Activated effector memory CD4-positive, alpha-beta T cell treated with anti-CD3 and anti-CD28 coated beads, Interleukin-2, amount 50 U/mL, for 16 hours (primary cell): ENCODE data around the gene AMPH.
"Not testable (repeated sequence)": the region's sequence is repeated elsewhere in the genome, so short reads cannot be mapped to it uniquely, and the experiment has no call there.

ENCODE experiments used
- DNase-seq: peaks from one replicate; pipeline ENCODE4 v3.0.0-alpha.2; 2020

Gene AMPH

DNA sequence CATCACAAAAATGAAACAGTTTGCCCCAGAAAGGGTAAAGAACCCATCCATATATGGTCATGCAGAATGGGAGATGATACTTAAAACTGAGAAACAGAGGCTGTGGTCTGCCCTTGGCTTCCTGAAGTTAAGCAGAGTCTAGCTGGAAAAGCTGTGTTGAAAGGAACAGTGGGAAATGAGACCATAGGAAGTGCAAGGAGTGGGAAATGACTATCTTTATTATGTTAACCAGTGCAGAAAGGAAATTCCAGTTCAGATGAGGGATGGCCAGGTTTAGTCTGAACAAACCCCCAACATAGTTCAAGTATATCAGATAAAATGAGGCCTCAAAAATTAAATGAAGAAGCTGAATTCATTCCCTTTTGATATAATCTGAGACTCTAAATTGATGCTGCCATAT, 245.5 kb downstream of the AMPH start:
- no peak for DNase-seq

DNA sequence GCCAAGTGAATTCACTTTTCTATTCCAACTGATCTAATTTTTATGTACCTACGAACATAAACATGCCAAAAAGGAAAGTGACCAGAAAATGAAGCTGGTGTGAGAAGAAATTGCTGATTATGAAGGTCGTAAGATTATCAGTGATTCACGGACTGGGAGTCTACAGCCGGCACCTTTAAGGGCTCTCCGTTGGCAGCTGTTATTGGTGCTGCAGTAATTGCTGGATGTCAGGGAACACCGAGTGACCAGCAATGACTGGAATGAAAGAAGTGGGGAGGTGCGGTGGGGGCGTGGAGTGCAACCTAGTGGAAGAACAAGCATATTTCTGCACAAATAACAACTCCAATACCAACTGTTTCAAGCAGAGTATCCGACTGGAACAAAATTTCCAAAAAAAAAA, 247.9 kb downstream of the AMPH start:
- no peak for DNase-seq

DNA sequence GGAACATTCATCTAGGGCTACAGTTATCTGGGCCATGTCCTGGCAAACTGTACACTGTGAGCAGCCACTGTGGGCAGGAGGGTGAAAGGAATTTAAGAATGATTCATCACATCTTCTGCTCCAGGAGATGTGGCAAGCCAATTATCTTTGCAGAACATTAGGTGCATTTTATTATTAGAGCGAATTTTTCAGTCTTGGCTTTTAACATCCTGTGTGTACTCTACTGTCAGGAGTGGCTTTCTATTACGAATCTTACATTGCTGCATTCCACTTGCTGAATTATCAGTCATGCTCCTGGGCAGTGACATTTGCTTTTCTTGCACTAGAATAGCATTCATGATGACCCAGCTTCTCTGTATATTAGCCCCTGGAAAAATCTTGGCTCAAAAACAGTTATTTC, 248.5 kb downstream of the AMPH start:
- no peak for DNase-seq

DNA sequence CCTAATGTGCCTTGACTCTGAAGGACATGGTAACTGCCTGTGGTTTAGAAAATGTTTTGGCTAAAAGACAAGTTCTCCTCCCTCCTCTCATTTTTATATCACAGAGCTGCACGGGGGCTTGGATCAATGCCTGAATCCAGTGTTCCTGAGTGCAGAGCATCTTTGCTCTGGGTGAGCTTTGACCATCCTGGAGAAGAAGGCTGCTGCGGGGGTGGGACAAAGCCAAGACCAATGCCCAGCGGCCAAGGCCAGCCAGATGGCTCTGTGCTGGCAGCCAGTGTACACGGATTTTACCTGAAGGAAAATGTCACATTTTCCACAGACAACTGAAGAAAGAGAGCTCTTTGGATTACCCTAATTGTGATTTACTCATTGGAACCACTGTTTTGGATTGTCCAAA, 255.7 kb downstream of the AMPH start:
- DNase-seq, result no peak

DNA sequence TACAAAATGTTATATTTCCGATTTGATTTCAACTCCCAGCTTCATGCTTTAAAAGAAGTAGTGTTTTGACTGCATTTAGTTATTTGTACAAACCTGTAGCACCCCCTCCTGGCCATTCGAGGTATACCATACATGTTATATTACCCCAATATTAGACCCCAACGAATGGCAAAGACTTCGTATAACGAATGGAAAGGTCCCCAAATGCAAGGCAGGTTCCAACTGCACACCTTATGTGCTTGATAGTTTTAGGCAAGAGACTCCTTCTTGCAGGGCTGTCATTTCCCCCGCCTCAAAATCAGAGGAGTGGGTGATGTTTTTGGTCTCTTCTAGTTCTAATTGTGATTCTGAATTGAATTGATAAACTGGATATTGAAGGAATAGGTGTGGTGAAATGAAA, 256.7 kb downstream of the AMPH start:
- DNase-seq, result peak; percentile 78

DNA sequence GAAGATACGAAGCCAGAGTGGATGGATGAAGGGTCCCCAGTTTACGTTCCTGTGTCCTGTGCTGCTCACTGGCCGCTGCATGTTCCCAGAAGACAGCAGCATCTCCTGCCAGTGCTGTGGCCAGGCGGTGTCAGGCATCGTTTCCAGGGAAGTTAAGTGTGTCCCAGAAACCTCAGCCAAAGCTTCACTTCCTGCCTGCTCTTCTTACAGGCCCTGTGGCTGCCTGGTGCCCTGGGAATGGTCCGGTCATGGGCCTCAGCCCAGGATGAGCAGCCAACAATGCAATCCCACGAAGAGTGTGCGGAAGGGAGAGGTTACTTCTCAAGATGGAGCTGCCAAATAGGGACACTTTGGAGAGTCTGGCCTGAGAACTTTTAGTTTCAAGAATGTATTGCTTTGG, 258.0 kb downstream of the AMPH start:
- no peak for DNase-seq

DNA sequence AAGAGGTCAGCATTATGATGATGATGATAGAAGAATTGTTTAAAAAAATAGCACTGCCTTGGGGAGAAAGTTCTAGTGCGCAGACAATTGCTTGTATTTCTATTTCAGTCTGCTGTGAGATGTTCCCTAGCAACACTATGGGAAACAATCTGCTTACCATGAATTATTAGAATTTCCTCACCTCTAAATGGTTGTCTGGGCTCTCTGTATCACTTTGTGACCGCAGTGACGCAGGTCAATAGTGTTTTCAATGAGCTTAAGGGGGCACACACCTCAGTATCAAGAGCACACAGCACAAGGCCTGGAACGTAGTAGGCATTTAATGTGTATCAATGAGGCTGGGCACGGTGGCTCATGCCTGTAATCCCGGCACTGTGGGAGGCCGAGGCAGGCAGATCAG, 258.9 kb downstream of the AMPH start:
- DNase-seq, result no peak

DNA sequence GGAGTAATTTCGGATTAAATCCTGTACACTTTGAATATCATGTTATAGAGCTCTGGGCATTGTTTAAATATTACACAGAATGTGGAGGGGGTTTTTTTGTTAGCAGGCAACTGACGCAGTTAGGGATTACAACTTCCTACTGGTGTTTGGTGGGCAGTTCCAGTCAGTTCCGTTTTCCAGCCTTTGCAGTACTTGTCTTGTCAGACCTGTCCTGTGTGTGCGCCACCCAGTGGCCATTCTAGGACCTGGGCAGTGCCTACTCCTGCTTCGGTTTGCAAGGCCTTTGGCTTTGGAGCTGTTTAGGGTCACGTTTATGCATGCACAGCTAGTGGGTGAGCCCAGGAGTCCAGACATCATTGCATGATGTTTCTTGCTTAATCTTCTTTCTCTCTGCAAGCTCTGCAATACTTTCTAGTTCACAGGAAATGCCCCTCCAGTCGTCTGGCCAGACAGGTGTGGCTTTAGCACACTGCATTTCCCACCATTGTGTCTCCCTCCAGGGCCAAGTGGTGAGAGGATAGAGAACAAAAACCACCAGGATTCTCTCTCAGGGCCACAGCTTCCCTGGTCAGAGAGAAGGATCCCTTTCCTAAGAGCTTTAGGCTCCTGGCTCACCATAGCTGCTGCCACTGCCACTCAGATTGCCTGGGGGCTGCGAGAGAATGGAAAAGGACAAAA, 261.2 kb downstream of the AMPH start:
- DNase-seq, result peak; percentile 93

DNA sequence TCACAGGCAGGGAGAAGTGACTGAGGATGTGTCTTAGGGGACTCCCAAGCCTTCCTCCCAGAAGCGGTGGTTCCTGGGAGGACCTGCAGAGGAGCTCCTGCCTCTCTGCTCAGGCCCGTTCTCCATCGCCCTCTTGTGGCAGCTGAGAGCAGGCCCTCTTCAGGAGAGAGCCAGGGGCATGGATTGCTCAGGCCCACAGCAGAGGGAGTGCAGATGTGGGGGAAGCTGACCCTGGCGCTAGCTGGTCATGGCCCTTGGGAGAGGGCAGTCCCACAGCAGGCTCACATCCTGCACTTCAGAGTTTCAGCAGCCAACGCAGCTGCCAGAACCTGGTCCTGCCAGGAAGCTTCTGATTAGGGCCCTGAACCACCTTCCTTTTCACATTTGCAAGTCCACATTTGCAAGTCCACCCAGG, 263.0 kb downstream of the AMPH start:
- DNase-seq, result peak; percentile 91

DNA sequence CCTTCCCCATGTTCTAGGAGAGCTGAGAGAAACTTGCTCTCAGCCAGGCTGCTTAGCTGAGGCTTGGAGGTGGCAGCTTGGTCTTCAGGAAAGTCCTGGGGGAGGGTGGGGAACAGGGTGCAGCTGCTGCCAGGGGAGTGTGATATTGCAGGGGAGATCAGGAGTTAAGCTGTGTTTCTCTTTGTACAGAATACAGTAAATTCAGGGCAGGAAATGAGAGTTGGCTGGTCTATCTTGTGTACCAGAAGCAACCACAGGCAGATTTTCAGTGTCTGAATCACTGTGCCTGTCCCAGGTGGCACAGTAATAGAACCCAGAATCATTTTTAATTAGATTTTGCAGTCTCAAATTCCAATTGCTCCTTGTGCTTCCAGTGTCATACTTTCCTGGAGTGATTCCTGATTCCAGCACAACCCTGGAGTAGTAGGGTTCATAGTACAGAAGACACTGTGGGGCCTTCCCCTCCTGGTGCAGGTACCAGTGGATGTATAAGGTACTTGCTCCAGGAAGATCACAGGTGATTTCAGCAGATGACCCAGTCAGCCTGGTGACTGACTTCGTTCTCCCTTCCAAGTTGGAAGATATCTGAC, 263.8 kb downstream of the AMPH start:
- DNase-seq, result no peak

DNA sequence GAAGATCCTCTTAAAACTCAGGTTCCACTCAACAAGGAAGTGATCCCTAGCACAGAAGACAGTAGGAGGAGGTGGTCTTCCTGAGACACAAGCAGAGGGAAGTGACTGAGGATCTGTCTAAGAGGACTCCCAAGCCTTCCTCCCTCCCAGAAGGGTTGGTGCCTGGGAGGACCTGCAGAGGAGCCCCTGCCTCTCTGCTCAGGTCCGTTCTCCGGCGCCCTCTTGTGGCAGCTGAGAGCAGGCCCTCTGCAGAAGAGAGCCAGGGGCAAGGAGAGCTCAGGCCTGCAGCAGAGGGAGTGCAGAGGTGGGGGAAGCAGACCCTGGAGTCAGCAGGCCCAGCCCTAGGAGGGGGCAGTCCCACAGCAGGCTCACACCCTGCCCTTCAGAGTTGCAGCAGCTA, 267.8 kb downstream of the AMPH start:
- peak; percentile 89 for DNase-seq

DNA sequence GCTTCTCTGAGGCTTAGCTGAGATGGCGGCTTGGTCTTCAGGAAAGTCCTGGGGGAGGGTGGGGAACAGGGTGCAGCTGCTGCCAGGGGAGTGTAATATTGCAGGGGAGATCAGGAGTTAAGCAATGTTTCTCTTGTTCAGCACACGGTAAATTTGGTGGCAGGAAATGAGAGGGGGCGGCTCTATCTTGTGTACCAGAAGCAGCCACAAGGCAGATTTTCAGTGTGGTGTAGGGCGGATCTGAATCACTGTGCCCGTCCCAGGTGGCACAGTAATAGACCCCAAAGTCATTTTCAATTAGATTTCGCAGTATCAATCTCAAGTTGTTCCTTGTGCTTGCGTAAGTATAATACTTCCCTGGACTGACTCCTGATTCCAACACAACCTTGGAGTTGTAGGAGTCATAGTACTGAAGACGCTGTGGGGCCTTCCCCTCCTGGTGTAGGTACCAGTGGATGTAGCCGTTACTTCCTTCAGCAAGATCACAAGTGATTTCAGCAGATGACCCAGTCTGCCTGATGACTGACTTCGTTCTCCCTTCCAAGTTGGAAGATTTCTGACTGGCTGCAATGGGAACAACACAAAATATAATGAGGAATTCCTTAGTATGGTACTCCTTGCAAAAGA, 268.4 kb downstream of the AMPH start:
- peak; percentile 81 for DNase-seq

DNA sequence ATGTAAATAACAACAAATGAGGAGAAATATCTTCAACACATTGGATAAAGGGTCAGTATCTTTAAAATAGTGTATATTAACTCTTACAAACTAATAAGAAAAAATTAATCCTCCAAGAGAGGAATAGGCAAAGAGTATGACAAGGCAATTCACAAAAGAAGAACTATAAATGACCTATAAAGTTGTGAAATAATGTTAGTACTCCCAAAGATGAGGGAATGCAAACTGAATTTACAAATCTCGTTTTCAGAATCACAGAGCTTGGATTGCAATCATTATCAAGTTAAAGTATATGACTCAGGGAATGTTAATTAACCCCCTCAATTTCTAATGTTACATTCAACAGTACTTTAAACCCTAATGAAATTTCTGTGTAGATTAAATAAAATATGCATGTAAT, 270.4 kb downstream of the AMPH start:
- no peak for DNase-seq

DNA sequence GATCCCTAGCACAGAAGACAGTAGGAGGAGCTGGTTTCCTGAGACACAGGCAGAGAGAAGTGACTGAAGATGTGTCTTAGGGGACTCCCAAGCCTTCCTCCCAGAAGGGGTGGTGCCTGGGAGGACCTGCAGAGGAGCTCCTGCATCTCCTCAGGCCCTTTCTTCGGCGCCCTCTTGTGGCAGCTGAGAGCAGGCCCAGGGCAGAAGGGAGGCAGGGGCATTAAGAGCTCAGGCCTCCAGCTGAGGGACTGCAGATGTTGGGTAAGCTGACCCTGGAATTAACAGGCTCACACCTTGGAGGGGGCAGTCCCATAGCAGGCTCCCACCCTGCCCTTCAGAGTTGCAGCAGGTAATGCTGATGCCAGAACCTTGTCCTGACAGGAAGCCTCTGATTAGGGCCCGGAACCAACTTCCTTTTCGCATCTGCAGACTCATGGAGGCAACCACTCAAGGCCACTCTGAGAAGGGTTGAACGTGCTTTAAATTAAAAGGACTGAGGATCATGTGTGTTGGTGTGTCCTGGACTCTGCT, 272.0 kb downstream of the AMPH start:
- peak; percentile 93 for DNase-seq

DNA sequence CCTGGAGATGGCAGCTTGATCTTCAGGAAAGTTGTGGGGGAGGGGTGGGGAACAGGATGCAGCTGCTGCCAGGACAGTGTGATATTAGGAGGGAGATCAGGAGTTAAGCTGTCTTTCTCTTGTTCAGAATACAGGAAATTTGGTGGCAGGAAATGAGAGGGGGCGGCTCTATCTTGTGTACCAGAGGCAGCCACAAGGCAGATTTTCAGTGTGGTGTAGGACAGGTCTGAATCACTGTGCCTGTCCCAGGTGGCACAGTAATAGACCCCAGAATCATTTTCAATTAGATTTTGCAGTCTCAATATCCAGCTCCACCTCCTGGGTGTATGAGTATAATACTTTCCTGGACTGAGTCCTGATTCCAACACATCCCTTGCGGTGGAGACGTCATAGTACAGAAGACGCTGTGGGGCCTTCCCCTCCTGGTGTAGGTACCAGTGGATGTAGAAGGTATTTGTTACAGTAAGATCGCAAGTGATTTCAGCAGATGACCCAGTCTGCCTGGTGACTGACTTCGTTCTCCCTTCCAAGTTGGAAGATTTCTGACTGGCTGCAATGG, 272.8 kb downstream of the AMPH start:
- DNase-seq, result peak; percentile 78

DNA sequence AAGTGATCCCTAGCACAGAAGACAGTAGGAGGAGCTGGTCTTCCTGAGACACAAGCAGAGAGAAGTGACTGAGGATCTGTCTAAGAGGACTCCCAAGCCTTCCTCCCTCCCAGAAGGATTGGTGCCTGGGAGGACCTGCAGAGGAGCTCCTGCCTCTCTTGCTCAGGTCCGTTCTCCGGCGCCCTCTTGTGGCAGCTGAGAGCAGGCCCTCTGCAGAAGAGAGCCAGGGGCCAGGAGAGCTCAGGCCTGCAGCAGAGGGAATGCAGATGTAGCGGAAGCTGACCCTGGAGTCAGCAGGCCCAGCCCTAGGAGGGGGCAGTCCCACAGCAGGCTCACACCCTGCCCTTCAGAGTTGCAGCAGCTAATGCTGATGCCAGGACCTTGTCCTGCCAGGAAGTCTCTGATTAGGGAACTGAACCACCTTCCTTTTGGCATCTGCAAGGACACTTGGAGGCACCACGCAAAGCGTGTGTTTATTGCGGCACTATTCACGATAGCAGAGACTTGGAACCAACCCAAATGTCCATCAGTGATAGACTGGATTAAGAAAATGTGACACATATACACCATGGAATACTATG, 276.8 kb downstream of the AMPH start:
- DNase-seq, result peak; percentile 88

DNA sequence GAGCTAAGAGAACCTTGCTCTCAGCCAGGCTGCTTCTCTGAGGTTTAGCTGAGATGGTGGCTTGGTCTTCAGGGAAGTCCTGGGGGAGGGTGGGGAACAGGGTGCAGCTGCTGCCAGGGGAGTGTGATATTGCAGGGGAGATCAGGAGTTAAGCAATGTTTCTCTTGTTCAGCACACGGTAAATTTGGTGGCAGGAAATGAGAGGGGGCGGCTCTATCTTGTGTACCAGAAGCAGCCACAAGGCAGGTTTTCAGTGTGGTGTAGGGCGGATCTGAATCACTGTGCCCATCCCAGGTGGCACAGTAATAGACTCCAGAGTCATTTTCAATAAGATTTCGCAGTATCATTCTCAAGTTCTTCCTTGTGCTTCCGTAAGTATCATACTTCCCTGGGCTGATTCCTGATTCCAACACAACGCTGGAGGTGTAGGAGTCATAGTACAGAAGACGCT, 277.7 kb downstream of the AMPH start:
- peak; percentile 77 for DNase-seq

DNA sequence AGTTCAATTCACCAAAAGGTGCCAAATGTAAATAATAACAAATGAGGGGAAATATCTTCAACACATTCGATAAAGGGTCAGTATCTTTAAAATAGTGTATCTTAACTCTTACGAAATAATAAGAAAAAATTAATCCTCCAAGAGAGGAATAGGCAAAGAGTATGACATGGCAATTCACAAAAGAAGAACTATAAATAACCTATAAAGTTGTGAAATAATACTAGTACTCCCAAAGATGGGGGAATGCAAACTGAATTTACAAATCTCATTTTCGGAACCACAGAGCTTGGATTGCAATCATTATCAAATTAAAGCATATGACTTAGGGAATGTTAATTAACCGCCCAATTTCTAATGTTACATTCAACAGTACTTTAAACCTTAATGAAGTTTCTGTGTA, 279.6 kb downstream of the AMPH start:
- DNase-seq, result no peak

DNA sequence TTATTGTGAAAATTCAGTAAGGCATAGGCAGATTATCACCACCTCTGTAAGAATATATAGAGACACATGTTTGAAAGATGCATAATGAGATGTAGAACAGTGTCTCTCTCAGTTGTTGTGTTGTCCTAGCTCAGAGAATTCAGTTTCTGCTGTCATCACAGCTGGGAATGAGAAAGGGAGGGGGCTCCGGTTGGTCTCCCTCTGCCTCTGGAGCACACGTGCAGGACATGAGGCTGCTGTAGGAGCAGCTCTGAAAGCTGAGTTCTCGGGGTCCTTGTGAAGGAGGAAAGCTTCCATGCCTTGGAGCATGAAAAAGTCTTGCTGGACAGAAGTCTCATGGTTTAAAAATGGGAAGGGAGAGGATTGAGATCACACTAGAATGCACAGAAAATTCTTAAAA, 280.4 kb downstream of the AMPH start:
- not testable (repeated sequence) for DNase-seq

DNA sequence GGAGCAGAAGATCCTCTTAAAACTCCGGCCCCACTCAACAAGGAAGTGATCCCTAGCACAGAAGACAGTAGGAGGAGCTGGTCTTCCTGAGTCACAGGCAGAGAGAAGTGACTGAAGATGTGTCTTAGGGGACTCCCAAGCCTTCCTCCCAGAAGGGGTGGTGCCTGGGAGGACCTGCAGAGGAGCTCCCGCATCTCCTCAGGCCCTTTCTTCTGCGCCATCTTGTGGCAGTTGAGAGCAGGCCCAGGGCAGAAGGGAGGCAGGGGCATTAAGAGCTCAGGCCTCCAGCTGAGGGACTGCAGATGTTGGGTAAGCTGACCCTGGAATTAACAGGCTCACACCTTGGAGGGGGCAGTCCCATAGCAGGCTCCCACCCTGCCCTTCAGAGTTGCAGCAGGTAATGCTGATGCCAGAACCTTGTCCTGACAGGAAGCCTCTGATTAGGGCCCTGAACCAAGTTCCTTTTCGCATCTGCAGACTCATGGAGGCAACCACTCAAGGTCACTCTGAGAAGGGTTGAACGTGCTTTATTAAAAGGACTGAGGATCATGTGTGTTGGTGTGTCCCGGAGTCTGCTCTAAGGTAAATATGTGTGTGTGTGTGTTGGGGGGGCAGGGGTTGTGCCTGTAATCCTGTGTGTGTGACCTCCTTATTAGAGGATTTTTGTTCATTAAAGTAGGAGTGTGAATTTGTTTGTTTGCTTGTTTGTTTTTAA, 281.1 kb downstream of the AMPH start:
- DNase-seq, result peak; percentile 87

DNA sequence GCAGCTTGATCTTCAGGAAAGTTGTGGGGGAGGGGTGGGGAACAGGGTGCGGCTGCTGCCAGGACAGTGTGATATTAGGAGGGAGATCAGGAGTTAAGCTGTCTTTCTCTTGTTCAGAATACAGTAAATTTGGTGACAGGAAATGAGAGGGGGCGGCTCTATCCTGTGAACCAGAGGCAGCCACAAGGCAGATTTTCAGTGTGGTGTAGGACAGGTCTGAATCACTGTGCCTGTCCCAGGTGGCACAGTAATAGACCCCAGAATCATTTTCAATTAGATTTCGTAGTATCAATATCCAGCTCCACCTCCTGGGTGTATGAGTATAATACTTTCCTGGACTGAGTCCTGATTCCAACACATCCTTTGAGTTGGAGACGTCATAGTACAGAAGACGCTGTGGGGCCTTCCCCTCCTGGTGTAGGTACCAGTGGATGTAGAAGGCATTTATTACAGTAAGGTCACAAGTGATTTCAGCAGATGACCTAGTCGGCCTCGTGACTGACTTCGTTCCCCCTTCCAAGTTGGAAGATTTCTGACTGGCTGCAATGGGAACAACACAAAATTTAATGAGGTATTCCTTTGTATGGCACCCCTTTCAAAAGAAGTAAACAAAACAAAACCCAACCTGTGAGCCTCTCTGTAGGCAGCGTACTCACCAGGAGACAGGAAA, 281.9 kb downstream of the AMPH start:
- DNase-seq, result peak; percentile 74
